HUDEP-2 (cell line): ENCODE results near the gene GLUD1.
"Not testable (repeated sequence)": the region's sequence is repeated elsewhere in the genome, so short reads cannot be mapped to it uniquely, and the experiment has no call there.

Source experiments
- DNase-seq, 76 experiments: peaks; one replicate each; lab custom pipeline; 2025; ENCODE audit not compliant: unreplicated experiment in 76 of 76; lab: John Stamatoyannopoulos, UW

GLUD1 gene

GRCh38 chr10:87094373-87095235 lies at the start of gene GLUD1, which contains the start of gene SHLD2:
Gene GLUD1, minus strand, starts transcription at chr10:87094843. Its CDS starts 74 bp downstream, at chr10:87094769.
Gene SHLD2, plus strand, starts transcription at chr10:87095206. Its CDS starts 56,149 bp downstream, at chr10:87151355.
- DNase-seq, result peak in 75 of 76 experiments; percentile 29 to 97 (median 83)

GRCh38 chr10:87143109-87143418 lies 48.4 kb upstream of the GLUD1 start:
- not testable (repeated sequence) for DNase-seq

- DNase-seq, result not testable (repeated sequence)
These were observed 47.8 kb upstream of the GLUD1 start for GRCh38 chr10:87142230-87143108.

GRCh38 chr10:87137478-87137877 lies 42.8 kb upstream of the GLUD1 start:
- DNase-seq, result not testable (repeated sequence)

- not testable (repeated sequence) for DNase-seq
These were observed 39.8 kb upstream of the GLUD1 start for GRCh38 chr10:87134440-87134839.

GRCh38 chr10:87133936-87134335 lies 39.3 kb upstream of the GLUD1 start:
- not testable (repeated sequence) for DNase-seq

- peak in 12 of 76 experiments; percentile 0 to 19 (median 2) for DNase-seq
These were observed 37.5 kb upstream of the GLUD1 start for GRCh38 chr10:87132176-87132575.

GRCh38 chr10:87127607-87128156 lies 33.0 kb upstream of the GLUD1 start:
- not testable (repeated sequence) for DNase-seq

- not testable (repeated sequence) for DNase-seq
These were observed 32.4 kb upstream of the GLUD1 start for GRCh38 chr10:87127048-87127447.

- not testable (repeated sequence) for DNase-seq
These were observed 28.7 kb upstream of the GLUD1 start for GRCh38 chr10:87123351-87123750.

- DNase-seq, result not testable (repeated sequence)
These were observed 24.4 kb upstream of the GLUD1 start for GRCh38 chr10:87119029-87119428.

- not testable (repeated sequence) for DNase-seq
These were observed 23.5 kb upstream of the GLUD1 start for GRCh38 chr10:87118122-87118521.

GRCh38 chr10:87105446-87106124 lies 10.9 kb upstream of the GLUD1 start:
- DNase-seq, result no peak

- not testable (repeated sequence) for DNase-seq
These were observed 10.1 kb upstream of the GLUD1 start for GRCh38 chr10:87104727-87105126.

- no peak for DNase-seq
These were observed 7.4 kb upstream of the GLUD1 start for GRCh38 chr10:87101996-87102395.

- peak in 71 of 76 experiments; percentile 8 to 83 (median 63) for DNase-seq
These were observed 748 bp upstream of the GLUD1 start for GRCh38 chr10:87095236-87095945.

- DNase-seq, result peak in 70 of 76 experiments; percentile 7 to 77 (median 55)
These were observed 841 bp downstream of the GLUD1 start for GRCh38 chr10:87093632-87094372.

GRCh38 chr10:87092861-87093631 lies 1.6 kb downstream of the GLUD1 start:
- DNase-seq, result peak in 1 of 76 experiments; percentile 7
